HL-60 (cell line): Measurements from ENCODE around the gene FGF18.

Experiments used
- POLR2AphosphoS5 ChIP-seq: IDR thresholded peaks from 2 replicates; pipeline ENCODE4 v1.6.1; 2012; ENCODE audit warnings: low read depth
- TF ChIP-seq, protein P1 (sequence below): IDR thresholded peaks from one replicate; pipeline ENCODE4 v1.5.1; 2011; ENCODE audit warnings: low read length, control low read depth, inconsistent platforms; ENCODE audit not compliant: insufficient read depth

GRCh38 chr5:171477666-171478065, 58.2 kb downstream of the FGF18 start:
- TF ChIP-seq, protein P1, sequence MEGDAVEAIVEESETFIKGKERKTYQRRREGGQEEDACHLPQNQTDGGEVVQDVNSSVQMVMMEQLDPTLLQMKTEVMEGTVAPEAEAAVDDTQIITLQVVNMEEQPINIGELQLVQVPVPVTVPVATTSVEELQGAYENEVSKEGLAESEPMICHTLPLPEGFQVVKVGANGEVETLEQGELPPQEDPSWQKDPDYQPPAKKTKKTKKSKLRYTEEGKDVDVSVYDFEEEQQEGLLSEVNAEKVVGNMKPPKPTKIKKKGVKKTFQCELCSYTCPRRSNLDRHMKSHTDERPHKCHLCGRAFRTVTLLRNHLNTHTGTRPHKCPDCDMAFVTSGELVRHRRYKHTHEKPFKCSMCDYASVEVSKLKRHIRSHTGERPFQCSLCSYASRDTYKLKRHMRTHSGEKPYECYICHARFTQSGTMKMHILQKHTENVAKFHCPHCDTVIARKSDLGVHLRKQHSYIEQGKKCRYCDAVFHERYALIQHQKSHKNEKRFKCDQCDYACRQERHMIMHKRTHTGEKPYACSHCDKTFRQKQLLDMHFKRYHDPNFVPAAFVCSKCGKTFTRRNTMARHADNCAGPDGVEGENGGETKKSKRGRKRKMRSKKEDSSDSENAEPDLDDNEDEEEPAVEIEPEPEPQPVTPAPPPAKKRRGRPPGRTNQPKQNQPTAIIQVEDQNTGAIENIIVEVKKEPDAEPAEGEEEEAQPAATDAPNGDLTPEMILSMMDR: no peak
- no peak for TF ChIP-seq POLR2AphosphoS5
